NCI-H1930 (cell line): ENCODE data around the gene ACTRT3.
A peak's percentile ranks its signal among the peaks of the same experiment; 100 is the strongest.

Source experiments
- DNase-seq, 2 experiments: peaks; one replicate each; lab custom pipeline; 2025; lab: John Stamatoyannopoulos, UW

ACTRT3 gene

GRCh38 chr3:169769287-169770181, at the start of gene ACTRT3:
Gene ACTRT3, minus strand, starts transcription at chr3:169769561. Its CDS starts 41 bp downstream, at chr3:169769520.
- DNase-seq, result no peak

- no peak for DNase-seq
Measured at GRCh38 chr3:169818316-169818715, 49.0 kb upstream of the ACTRT3 start.

GRCh38 chr3:169815590-169816150, 46.3 kb upstream of the ACTRT3 start:
- DNase-seq, result no peak

DNA sequence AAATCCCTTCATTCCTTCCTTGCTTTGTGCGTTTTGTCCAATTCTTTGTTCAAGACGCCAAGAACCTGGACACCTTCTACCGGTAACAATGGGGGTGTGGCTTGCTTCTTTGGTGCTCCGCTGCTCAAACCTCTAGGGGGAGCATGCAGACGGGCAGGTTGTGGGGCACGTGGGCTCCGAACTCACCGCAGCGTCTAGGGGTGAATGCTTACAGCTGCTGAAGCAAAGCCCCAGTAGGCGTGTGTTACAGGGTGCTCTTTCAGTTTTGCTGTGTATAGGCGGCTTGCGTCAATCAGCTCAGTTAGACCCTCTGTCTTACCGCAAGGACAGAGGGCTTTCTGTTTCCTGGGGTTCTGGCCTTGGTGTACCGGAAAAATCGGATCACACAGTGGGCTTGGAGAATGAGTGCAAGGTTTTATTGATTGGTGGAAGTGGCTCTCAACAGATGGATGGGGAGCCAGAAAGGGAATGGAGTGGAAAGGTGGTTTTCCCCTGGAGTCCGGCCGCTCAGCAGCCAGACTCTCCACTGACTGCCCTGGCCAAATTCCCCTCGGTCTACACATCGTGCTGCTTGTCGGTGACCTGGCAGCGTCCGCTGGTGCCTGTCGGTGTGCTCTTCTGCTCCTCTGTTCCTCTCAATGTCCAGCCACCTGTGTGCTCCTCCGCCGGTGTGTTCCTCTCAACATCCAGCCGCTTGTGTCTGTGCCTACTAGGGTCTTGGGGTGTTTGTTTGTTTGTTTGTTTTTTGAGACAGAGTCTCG, 44.6 kb upstream of the ACTRT3 start:
- DNase-seq, result peak; percentile 13 to 18

DNA sequence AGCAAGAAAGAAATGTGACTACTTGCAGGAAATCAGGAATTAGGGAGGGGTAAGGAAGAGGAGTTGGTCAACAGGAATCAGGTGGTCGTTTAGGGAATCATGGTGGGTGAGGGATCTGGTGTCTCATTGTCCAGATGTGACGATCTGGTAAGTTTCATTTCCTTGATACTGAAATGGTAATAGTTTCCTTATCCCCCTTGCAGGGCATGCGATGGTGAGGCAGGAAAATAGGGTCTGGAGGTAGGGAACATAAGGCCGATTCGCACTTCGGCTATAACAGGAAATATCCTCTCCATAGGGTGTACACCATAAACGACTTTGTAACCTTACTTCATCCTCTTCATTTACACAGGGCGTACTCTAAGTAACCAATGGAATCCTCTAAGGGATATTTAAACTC, 43.9 kb upstream of the ACTRT3 start:
- no peak for DNase-seq

DNA sequence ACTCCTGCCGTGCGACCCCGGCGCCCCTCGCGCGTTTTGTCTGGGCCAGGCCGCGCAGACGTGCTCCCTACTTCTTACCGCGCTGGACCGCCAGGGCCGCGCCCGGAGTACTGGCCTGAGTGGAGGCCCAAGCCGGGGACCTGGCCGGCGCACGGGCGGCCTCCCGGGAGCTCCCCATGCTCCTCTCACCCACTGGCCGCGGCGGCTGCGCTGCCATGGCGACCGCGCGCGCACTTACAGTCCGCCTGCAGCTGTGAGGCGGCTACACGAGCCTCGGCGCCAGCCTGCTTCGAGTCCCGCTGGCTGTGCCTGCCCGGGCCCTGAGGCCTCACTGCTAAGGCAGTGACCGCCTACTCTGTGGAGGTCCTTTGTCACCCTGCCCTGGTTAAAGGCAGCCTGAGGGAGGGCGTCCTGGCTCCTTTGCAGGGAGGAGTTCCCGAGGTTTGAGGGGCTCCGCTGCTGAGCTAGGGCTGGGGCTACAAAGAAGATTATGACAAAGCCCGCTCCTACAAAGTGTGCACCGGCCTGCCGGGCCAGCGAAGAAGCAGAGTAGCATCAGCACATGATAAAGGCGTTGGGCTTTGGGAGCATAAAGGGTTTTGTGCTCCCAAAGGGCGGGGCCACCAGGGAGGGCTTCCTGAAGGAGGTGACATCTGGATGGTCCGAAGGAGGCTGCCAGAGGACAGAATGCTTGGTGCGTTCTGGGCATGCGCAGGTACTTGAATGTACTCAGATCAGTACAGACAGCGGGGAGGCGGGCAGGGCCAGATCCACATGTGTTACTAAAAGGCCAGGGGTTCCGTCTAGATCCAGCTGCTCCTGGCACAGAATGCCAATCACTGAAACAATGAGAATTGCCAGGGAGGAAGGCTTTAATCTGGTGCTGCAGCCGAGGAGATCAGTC, 43.2 kb upstream of the ACTRT3 start, which contains the start of the genes LRRC34 and LRRIQ4:
TSS of gene LRRC34 (minus strand) at position 573 of the 904 bp plus-strand sequence. CDS start at position 217, 356 bp downstream.
TSS of gene LRRIQ4 (plus strand) at position 539 of the 904 bp plus-strand sequence. CDS start 9,052 bp downstream, outside the sequence.
- DNase-seq, result peak; percentile 47 to 55

GRCh38 chr3:169811631-169812331, 42.4 kb upstream of the ACTRT3 start:
- DNase-seq, result peak; percentile 12 to 14

DNA sequence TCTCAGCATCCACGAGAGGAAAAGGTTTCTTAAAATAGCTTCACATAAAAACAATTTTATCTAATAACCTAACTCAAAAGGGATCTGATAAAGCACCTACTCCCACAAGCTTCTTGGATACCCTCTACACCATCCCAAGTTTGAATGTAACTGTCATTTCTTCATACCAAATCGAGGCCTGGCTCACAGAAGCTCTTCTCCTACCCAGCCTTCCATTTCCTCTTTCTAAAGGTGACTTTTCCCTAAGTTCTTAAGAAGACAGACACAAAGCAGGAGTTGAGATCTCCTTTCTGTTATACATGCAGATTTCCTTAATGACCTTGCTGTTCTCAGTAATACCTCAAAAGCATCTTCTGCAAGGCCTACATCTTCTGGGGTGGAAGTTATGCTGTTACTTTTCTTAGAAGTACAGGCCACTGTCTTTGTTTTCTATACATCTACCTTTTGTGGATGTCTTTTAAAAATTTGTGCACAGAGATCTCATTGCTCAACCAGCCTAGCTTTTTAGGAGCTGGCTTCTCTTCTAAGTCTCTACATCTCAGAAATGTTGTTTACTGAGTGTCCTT, 40.0 kb upstream of the ACTRT3 start:
- no peak for DNase-seq

GRCh38 chr3:169804681-169805080, 35.3 kb upstream of the ACTRT3 start:
- no peak for DNase-seq

DNA sequence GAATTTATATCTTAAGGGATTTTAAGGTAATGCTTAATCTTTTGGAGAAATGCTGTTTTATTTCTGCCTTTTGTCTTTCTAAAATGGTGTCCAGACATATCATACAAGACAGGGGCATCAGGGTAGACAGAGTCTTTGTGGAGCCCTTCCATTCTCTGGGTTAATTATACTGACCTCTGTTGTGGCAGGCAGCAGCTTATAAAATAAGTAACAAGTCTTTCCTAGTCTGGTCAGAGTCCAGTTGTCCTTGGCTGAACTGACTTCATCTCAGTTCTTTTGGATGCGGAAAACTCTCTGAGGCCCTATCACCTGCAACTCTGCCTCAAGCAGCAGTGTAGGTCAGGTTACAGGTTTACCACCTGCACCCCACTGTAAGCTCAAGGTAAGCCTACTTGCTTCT, 23.0 kb upstream of the ACTRT3 start:
- no peak for DNase-seq

DNA sequence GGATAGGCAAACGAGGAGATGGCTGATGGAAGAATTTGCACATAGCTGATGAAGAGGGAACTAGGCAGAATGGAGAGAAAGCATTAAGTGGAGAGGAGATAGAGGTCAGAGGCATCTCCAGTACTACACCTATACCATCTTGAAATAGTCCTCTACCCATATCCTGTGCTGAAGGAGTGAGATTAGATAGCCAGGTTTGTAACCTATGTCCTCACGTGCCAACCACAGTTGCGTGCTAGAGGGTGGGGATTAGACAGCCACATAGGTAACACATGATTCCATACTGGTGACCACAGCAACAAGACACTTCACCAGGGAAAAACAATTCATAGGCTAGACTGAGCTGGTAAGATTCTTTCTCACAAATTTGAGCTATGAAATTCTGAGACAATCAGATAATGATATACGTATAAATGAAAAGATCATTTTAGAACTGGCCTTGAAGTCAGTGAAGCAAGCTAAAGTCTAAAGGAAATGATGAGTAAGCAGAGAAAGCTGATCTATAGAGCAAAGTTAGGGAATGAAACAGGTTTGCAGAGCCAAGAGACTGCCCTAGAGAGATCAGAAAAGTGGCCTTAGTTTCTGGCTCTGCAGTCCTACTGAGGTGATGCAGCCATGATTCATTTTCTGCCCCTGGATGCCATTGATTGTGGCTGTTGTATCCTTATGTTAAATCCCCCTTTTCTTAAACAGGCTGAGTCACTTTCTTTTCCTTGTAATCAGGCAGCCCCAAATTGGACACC, 21.5 kb upstream of the ACTRT3 start:
- no peak for DNase-seq

DNA sequence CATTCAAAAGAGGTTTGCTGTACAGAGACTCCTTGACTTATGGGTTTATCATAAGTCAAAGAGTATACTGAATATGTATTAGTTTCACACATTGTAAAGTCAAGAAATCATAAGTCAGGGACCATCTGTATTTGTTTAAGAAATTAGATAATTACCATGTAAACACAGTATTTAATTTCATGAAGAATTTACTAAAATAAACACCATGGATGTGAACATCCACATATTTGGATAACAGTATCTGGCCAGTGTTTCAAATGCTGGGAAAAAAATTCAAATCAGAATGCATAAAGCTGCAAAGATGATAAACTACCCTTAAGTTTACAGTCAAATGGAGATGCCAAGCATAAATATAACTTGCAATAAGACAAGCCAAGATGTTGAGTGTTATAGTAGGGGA, 20.9 kb upstream of the ACTRT3 start:
- no peak for DNase-seq

- DNase-seq, result no peak
Measured at GRCh38 chr3:169787791-169788190, 18.4 kb upstream of the ACTRT3 start.

- no peak for DNase-seq
Measured at GRCh38 chr3:169787120-169787519, 17.8 kb upstream of the ACTRT3 start.

DNA sequence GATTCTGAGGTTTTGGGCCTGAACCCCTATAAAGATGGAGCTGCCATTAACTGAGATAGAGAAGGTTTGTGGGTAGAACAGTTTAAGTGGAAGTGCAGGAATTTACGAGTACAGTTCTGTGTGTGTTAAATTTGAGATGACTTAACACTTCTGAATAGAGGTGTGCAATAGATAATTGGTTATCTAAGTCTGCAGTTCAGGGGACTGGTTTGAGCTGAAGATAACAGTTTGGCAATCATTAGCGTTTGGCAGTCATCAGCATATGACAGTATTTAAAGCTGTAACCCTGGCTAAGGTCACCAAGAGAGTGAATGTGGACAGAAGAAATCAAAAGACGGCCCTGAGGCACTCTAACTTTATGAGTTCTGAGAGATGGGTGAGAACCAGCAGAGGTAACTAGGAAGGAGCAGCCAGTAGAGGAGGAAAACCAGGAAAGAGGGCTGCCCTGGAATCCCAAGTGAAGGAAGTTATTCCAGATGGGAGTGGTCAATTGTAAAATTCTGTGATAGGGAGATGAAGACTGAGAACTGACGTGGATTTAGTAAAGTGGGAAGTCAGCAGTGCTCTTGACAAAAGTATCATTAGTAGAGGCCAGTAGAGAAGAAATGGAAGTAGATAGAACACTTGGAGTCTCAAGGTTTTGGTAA, 12.0 kb upstream of the ACTRT3 start:
- no peak for DNase-seq

DNA sequence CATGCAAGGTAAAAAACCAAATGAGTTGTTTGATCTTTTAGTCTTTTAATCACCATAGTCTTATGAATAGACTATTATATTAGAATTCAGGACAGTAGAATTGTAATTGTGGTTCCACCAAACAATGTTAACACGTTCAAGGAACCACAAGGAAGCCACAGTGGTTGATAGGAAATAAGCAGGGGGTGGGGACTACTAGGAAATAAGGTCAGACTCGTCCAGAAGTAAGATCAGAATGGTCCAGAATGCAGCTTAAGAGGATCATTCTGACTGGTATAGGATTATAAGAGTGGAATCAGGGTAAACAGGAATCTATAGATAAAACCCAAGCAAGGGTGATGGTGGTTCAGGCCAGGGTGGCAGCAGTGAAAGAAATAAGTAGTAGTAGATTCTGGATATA, 11.4 kb upstream of the ACTRT3 start:
- DNase-seq, result no peak

GRCh38 chr3:169777822-169778221, 8.5 kb upstream of the ACTRT3 start:
- DNase-seq, result no peak

DNA sequence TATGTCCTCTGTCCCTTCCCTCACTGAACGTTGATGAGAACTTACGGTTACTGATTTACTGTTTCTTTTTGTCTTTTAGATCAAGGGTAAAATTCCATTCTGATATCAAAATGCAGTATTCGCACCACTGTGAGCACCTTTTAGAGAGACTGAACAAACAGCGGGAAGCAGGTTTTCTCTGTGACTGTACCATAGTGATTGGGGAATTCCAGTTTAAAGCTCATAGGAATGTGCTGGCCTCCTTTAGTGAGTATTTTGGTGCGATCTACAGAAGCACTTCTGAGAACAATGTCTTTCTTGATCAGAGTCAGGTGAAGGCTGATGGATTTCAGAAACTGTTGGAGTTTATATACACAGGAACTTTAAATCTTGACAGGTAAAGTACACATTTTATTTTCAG, 4.8 kb upstream of the ACTRT3 start:
- DNase-seq, result no peak
